ENCODE data around the gene GPR153.

- TF ChIP-seq SUZ12 (IDR thresholded peaks at IDR 0.05; ENCODE audit: extremely low read depth, insufficient read depth, insufficient read length), result no peak
- no peak for TF ChIP-seq YY1 (IDR thresholded peaks at IDR 0.05; ENCODE audit: insufficient read depth, insufficient read length)
Observed at GRCh38 chr1:6308449-6308848, 47.6 kb upstream of the GPR153 start.

Data from NT2/D1 (cell line).